ENCODE results near the gene SPON1.

- TF ChIP-seq CTCF (IDR thresholded peaks at IDR 0.05) (no peak), POLR2AphosphoS5 (IDR thresholded peaks at IDR 0.05) (no peak)
Measured at GRCh38 chr11:14299921-14300320, 337.4 kb downstream of the SPON1 start.
